NCI-H82 treated with DMSO at 0.1 percent for 48 hours (cell line): ENCODE data around the gene ATP10A.
"Not testable (repeated sequence)": the region's sequence is repeated elsewhere in the genome, so short reads cannot be mapped to it uniquely, and the experiment has no call there.

Source experiments
- DNase-seq: peaks from one replicate; lab custom pipeline; 2025; ENCODE audit not compliant: unreplicated experiment; lab: John Stamatoyannopoulos, UW

Gene ATP10A

DNA sequence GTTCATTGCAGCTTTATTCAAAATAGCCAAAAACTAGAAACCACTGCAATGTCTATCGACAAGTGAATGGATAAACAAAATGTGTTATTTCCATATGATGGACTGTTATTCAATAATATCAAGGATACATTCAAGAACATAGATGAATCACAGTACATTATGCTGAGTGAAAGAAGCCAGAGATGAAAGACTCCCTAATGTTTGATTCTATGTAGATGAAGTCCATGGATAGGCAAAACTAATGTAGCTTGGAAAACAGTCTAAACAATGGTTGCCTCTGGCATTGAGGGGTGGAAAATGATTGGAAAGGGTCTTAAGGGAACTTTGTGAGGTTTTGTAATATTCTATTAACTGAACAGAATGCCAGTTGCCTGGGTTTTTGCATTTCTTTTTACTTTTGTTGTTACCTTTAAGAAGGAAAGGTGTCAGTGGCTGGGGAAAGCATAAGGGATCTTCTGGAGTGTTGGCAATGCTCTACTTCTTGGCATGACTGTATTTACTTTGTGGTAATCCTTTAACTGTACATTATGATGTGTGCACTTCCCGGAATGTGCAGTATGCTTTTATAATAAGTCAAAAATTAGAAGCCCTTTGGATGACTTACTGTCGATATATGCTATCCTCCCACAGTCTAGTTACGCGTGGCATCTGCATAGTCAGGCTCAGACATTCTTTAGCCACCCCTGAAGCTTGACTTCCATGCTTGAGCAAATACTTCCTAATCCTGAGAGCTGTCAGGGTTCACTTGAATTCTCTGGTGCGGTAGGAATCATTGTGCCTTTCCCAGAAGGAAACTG lies 20.5 kb upstream of the ATP10A start:
- DNase-seq: no peak

DNA sequence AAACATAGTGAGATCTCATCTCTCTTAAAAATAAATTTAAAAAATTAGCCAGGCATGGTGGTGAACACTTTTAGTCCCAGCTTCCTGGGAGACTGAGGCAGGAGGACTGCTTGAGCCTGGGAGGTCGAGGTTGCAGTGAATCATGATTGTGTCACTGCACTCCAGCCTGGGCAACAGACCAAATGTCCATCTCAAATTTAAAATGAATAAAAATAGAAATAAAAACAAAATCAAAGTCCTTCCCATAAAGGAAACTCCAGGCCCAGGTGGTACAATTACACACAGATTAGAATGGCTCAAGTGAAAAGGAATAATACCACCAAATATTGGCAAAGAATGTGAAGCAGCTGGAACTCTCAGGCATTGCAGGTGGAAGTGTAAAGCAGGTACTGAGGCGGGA lies 19.3 kb upstream of the ATP10A start:
- DNase-seq: no peak

DNA sequence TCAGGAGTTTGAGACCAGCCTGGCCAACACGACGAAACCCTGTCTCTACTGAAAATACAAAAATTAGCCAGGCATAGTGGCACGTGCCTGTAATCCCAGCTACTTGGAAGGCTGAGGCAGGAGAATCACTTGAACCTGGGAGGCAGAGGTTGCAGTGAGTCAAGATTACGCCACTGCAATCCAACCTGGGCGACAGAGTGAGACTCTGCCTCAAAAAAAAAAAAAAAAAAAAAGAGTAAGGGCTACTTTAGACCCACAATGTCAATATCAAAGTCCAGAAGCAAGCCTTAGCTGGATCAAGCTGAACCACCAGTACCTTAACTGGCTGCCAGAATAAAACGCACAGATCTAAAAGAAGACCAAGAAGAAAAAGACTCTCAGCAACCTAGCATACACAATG lies 17.8 kb upstream of the ATP10A start:
- not testable (repeated sequence) for DNase-seq

- DNase-seq: no peak
These were observed 17.3 kb upstream of the ATP10A start for GRCh38 chr15:25880411-25880810.

GRCh38 chr15:25879438-25879837 lies 16.3 kb upstream of the ATP10A start:
- no peak for DNase-seq

GRCh38 chr15:25877681-25878080 lies 14.6 kb upstream of the ATP10A start:
- no peak for DNase-seq

DNA sequence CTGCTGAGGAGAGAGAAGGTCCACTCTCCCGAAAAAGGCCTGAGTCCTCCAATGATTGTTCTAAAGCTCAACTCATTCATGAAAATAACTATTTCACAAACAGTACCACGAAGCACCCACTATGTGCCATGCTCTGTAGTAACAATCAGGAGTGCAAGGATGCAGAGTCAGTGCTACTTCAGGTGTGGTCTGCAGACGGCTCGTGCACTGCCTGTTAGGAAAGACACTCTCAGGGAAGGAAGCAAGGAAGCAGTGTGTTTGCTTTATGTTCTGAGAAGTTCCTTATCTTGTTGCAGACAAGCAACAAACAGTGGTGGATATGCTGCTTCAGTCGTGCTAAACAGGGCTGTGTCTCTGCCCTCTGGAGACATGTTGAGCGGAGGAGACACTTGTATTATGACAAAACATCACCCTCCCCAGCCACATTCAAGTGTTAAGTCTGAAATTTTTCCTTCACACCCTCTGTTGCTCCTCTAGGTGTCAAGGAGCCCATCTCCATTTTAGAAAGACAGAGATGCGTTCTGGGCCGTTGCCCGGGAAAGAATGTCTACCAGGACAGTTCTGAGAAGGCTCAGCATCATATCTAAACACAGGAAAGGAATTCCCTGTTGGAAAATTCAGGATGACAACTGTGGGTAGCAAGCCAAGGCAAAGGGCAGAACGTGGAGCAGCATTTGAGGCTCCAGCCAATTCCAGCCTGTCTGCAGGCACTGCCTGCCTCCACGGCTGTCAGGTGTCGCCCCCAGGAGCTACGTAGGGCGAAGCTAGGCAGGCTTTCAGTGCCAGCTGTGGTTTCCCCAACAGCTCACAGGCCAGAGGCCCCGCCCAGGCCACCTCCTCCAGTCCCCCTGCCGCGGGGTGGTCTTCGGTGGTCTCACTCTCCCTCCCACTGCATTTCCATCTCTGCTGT lies 13.4 kb upstream of the ATP10A start:
- no peak for DNase-seq

- no peak for DNase-seq
These were observed 12.4 kb upstream of the ATP10A start for GRCh38 chr15:25875566-25875965.

GRCh38 chr15:25874379-25874778 lies 11.3 kb upstream of the ATP10A start:
- DNase-seq: no peak

GRCh38 chr15:25871403-25871802 lies 8.3 kb upstream of the ATP10A start:
- DNase-seq: no peak

DNA sequence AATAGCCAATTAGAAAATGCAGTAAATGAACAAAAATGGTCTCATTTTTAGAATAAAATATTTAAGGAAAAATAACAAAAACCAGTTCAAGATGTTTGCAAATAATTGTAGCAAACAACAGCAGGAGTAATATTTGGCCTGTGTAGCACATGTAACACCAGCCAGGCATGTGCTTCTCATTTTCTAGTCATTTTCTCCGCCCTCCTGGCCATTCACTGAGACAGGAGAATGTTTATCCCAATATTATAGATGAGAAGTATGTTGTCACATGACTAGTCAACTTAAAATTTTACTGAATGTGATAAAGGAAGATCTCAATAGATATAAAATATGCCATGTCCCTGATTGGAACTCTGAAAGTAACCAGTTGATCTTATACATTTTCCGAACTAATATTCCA lies 7.8 kb upstream of the ATP10A start:
- no peak for DNase-seq

GRCh38 chr15:25869701-25870100 lies 6.6 kb upstream of the ATP10A start:
- no peak for DNase-seq

- DNase-seq: no peak
These were observed 3.7 kb upstream of the ATP10A start for GRCh38 chr15:25866874-25867273.

- DNase-seq: no peak
These were observed 3.1 kb upstream of the ATP10A start for GRCh38 chr15:25866251-25866650.

DNA sequence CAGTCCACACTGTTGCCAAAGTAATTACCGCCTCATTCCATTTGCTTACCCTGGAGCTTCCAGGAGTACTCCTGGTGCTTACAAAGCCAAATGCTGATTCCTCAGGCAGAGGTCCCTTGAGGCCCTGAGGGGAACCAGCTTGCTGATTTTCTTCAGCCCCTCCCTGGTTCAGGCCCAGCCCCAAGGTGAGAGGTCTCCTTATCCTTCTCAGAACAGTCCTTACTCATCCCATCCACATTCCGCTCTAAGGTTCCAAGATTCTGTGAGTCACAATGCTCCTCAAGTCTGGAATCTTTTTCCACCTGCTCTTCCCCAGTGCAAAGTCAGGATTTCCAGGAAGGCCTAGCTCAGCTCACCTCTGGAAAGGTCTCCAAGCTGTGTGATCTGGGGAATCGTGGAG lies 1.8 kb upstream of the ATP10A start:
- no peak for DNase-seq

- DNase-seq: no peak
These were observed 947 bp upstream of the ATP10A start for GRCh38 chr15:25863968-25864580.

DNA sequence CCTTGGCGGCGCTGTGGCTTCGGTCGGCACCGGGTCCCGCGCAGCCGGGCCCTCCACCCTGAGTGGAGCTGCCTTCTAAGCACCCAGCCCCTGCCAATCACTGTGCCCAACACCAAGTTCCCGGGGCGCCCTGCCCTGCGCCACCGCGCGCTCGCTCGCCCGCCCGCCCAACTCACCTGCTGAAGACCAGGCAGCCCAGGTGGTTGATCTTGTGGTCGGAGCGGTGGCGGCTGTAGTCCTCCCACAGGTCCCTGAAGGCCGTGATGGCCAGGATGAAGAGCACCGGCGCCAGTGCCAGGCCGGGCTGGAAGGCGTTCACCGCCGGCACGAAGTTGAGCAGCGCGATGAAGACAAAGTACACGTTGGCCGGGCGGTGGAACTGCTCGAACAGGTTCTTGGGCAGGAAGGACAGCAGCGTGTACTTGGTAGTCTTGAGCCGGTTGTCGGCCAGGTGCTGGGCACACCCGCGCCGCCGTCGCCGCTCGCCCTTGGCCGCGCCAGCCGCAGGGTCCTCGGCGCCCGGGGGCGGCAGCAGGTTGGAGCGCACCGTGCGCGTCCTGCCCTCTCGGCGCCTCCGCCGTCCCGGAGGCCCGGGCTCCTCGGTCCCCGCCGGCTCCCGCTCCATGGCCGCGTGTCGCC lies 536 bp downstream of the ATP10A start:
- DNase-seq: no peak

DNA sequence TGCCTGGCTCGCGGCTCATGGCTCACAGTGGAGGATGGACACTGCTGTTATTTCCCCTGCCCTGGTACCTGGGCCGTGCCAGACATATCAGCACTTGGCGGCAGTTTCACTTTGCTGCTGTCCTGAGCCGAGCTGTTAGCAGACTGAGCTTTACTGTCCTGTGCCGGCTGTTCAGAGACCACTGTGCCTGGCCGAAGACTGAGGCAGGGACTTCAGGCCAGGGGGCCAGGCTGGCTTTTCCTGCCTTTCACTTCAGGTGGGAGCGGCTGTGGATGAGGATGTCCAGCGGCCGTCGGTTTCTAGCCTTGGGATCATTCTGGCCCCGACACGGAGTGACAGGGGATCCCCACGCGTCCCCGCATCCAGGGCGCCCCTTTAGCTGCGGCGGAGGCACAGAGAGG lies 1.1 kb downstream of the ATP10A start:
- no peak for DNase-seq

- DNase-seq: no peak
These were observed 2.0 kb downstream of the ATP10A start for GRCh38 chr15:25860885-25861866.
